ENCODE results near the gene SCNN1B.

GRCh38 chr16:23375643-23376042 is 73.5 kb downstream of the SCNN1B start:
- TF ChIP-seq ZNF843 (tag by site-specific recombination; IDR thresholded peaks at IDR 0.05) = no peak
- no peak for TF ChIP-seq YY1 (tag by site-specific recombination; IDR thresholded peaks at IDR 0.05)
- TF ChIP-seq CTCF (tag by site-specific recombination; IDR thresholded peaks at IDR 0.05) = no peak

Measured in HEK293 (cell line).